Trophoblast cell (in vitro differentiated cells and primary cell): ENCODE results near the gene RASAL2.
"Not testable (repeated sequence)": the region's sequence is repeated elsewhere in the genome, so short reads cannot be mapped to it uniquely, and the experiment has no call there.

ENCODE experiments used
- DNase-seq, 2 donors: peaks; one replicate each; pipeline ENCODE4 v3.0.0-alpha.2; 2016
- H2AFZ ChIP-seq: 2 replicates; pipeline ENCODE4 v1.6.1; 2013; ENCODE audit warnings: low read length, moderate library complexity, mild to moderate bottlenecking; ENCODE audit not compliant: insufficient read depth, poor library complexity
- H2AK5ac ChIP-seq: 2 replicates; pipeline ENCODE4 v1.6.1; 2013; ENCODE audit warnings: mild to moderate bottlenecking, low read length
- H2BK120ac ChIP-seq: 2 replicates; pipeline ENCODE4 v1.6.1; 2013; ENCODE audit warnings: low read length, mild to moderate bottlenecking, moderate library complexity; ENCODE audit not compliant: insufficient read depth, poor library complexity
- H2BK12ac ChIP-seq: 2 replicates; pipeline ENCODE4 v1.6.1; 2013; ENCODE audit warnings: mild to moderate bottlenecking, low read length, moderate library complexity
- H2BK5ac ChIP-seq: 2 replicates; pipeline ENCODE4 v1.6.1; 2013; ENCODE audit warnings: low read length, low read depth, moderate library complexity, mild to moderate bottlenecking; ENCODE audit not compliant: poor library complexity
- H3K14ac ChIP-seq: 2 replicates; pipeline ENCODE4 v1.6.1; 2013; ENCODE audit warnings: mild to moderate bottlenecking, low read length
- H3K18ac ChIP-seq: 2 replicates; pipeline ENCODE4 v1.6.1; 2013; ENCODE audit warnings: mild to moderate bottlenecking, low read length
- H3K23ac ChIP-seq: 2 replicates; pipeline ENCODE4 v1.6.1; 2013; ENCODE audit warnings: low read length
- H3K27ac ChIP-seq: 2 replicates; pipeline ENCODE4 v1.5.1; 2013; ENCODE audit warnings: low read depth, mild to moderate bottlenecking, inconsistent platforms, low read length, moderate library complexity
- H3K27me3 ChIP-seq: 2 replicates; pipeline ENCODE4 v1.6.1; 2013; ENCODE audit warnings: inconsistent platforms, mild to moderate bottlenecking, low read length, moderate library complexity; ENCODE audit not compliant: insufficient read depth
- H3K36me3 ChIP-seq, 2 experiments: 1 replicate in 1 of 2; 2 replicates in 1 of 2; pipeline ENCODE4 v1.6.1; 2013; ENCODE audit warnings: low read length in 2 of 2, mild to moderate bottlenecking in 2 of 2, moderate library complexity in 1 of 2; ENCODE audit not compliant: insufficient read depth in 2 of 2, control insufficient read depth in 1 of 2
- H3K4ac ChIP-seq: 2 replicates; pipeline ENCODE4 v1.6.1; 2013; ENCODE audit warnings: low read depth, mild to moderate bottlenecking, low read length, moderate library complexity
- H3K4me1 ChIP-seq, 2 experiments: 1 replicate in 1 of 2; 2 replicates in 1 of 2; pipeline ENCODE4 v1.6.1; 2013; ENCODE audit warnings: low read length in 2 of 2, mild to moderate bottlenecking in 2 of 2, moderate library complexity in 1 of 2; ENCODE audit not compliant: insufficient read depth in 2 of 2, control insufficient read depth in 1 of 2
- H3K4me2 ChIP-seq: 2 replicates; pipeline ENCODE4 v1.6.1; 2013; ENCODE audit warnings: inconsistent platforms, mild to moderate bottlenecking, low read length, moderate library complexity
- H3K4me3 ChIP-seq: 2 replicates; pipeline ENCODE4 v1.5.1; 2013; ENCODE audit warnings: mild to moderate bottlenecking, low read depth, low read length, inconsistent platforms
- H3K79me1 ChIP-seq: one replicate; pipeline ENCODE4 v1.6.1; 2013; ENCODE audit warnings: low read length
- H3K79me2 ChIP-seq: 2 replicates; pipeline ENCODE4 v1.6.1; 2013; ENCODE audit warnings: low read length, mild to moderate bottlenecking; ENCODE audit not compliant: control insufficient read depth, insufficient read depth, poor library complexity
- H3K9ac ChIP-seq: 2 replicates; pipeline ENCODE4 v1.6.1; 2013; ENCODE audit warnings: mild to moderate bottlenecking, low read length
- H3K9me3 ChIP-seq: 2 replicates; pipeline ENCODE4 v1.6.1; 2013; ENCODE audit warnings: low read depth, mild to moderate bottlenecking, control low read depth, inconsistent platforms, low read length; ENCODE audit not compliant: insufficient read depth
- H4K12ac ChIP-seq: 2 replicates; pipeline ENCODE4 v1.6.1; 2013; ENCODE audit warnings: low read depth, mild to moderate bottlenecking, low read length, moderate library complexity
- H4K8ac ChIP-seq: 2 replicates; pipeline ENCODE4 v1.6.1; 2013; ENCODE audit warnings: low read depth, mild to moderate bottlenecking, low read length, moderate library complexity
- H4K91ac ChIP-seq: one replicate; pipeline ENCODE4 v1.6.1; 2013; ENCODE audit warnings: low read depth, mild to moderate bottlenecking, low read length, moderate library complexity
- WGBS: extraction: QIAGEN DNeasy Blood & Tissue Kit; methylation state at CpG from one replicate; pipeline ENCODE4 v1.1.7; 2013; ENCODE audit warnings: missing lambda C conversion rate; ENCODE audit not compliant: insufficient read length, insufficient coverage; ENCODE audit errors: extremely low coverage; 5-methylcytosine and 5-hydroxymethylcytosine counted together

Gene RASAL2

GRCh38 chr1:178088651-178089050 is 5.3 kb upstream of the RASAL2 start:
- Histone ChIP-seq H4K91ac (no peak overlapping the region), H3K4me1 (no peaks in the 10 kb centered on the region), H2AK5ac (no peak overlapping the region), H2BK12ac (no peak overlapping the region), H3K27me3 (no peaks in the 10 kb centered on the region), H3K18ac (no peak overlapping the region), H3K27ac (no peak overlapping the region), H3K79me2 (peaks cover under 1% of the 10 kb centered on the region), H3K79me1 (peaks cover 2% of the 10 kb centered on the region), H3K9ac (no peak overlapping the region), H3K14ac (no peak overlapping the region), H3K9me3 (no peaks in the 10 kb centered on the region), H3K36me3 (no peaks in the 10 kb centered on the region), H2BK5ac (no peak overlapping the region), H3K23ac (no peak overlapping the region), H3K4ac (no peak overlapping the region), H3K4me3 (no peak overlapping the region), H2AFZ (no peak overlapping the region), H3K4me2 (no peak overlapping the region), H4K8ac (no peak overlapping the region), H4K12ac (no peak overlapping the region), H2BK120ac (no peak overlapping the region)
- DNase-seq: no peak
- no CpG with 5 or more reads among the region's 2 CpGs for WGBS

- not testable (repeated sequence) for H3K14ac ChIP-seq, H3K23ac ChIP-seq, H3K4ac ChIP-seq, H2BK120ac ChIP-seq, H3K9me3 ChIP-seq, H2BK12ac ChIP-seq, H3K36me3 ChIP-seq, H3K4me1 ChIP-seq, H3K27ac ChIP-seq, H3K18ac ChIP-seq, H4K8ac ChIP-seq, H2BK5ac ChIP-seq, H3K4me2 ChIP-seq, DNase-seq, H4K12ac ChIP-seq, H2AFZ ChIP-seq, H3K4me3 ChIP-seq, H3K9ac ChIP-seq, H4K91ac ChIP-seq, H3K27me3 ChIP-seq, H2AK5ac ChIP-seq
- WGBS: no CpG with 5 or more reads among the region's 4 CpGs
- peaks cover 13% of the 10 kb centered on the region for H3K79me1 ChIP-seq
- peaks cover 11% of the 10 kb centered on the region for H3K79me2 ChIP-seq
Measured at GRCh38 chr1:178091454-178091853, 2.5 kb upstream of the RASAL2 start.

- no peak overlapping the region for H2AFZ ChIP-seq
- no peak overlapping the region for H3K4me3 ChIP-seq
- no peaks in the 10 kb centered on the region for H3K36me3 ChIP-seq
- H2BK12ac ChIP-seq: no peak overlapping the region
- no peak overlapping the region for H3K23ac ChIP-seq
- H4K8ac ChIP-seq: no peak overlapping the region
- no peak overlapping the region for H4K12ac ChIP-seq
- H4K91ac ChIP-seq: no peak overlapping the region
- peaks cover 0 to under 1% of the 10 kb centered on the region in 2 experiments for H3K4me1 ChIP-seq
- no peak overlapping the region for H3K4ac ChIP-seq
- H3K14ac ChIP-seq: no peak overlapping the region
- no peak overlapping the region for H2AK5ac ChIP-seq
- H3K27ac ChIP-seq: no peak overlapping the region
- H2BK5ac ChIP-seq: no peak overlapping the region
- no peaks in the 10 kb centered on the region for H3K9me3 ChIP-seq
- no peak overlapping the region for H3K18ac ChIP-seq
- no peak overlapping the region for H3K9ac ChIP-seq
- H2BK120ac ChIP-seq: no peak overlapping the region
- peaks cover 16% of the 10 kb centered on the region for H3K79me1 ChIP-seq
- WGBS: no CpG with 5 or more reads among the region's 3 CpGs
- H3K4me2 ChIP-seq: peak overlapping the region; percentile 51
- peak; percentile 30 to 84 for DNase-seq
- peaks cover 11% of the 10 kb centered on the region for H3K79me2 ChIP-seq
- H3K27me3 ChIP-seq: no peaks in the 10 kb centered on the region
Measured at GRCh38 chr1:178091986-178092745, 1.7 kb upstream of the RASAL2 start.

- no peak overlapping the region for H2BK120ac ChIP-seq
- H3K4ac ChIP-seq: peak overlapping the region; percentile 7
- no peak overlapping the region for H4K8ac ChIP-seq
- no peak overlapping the region for H4K91ac ChIP-seq
- H3K23ac ChIP-seq: no peak overlapping the region
- no peaks in the 10 kb centered on the region for H3K36me3 ChIP-seq
- H3K79me2 ChIP-seq: peaks cover 11% of the 10 kb centered on the region
- WGBS: no CpG with 5 or more reads among the region's 11 CpGs
- H2BK5ac ChIP-seq: no peak overlapping the region
- peaks cover 16% of the 10 kb centered on the region for H3K79me1 ChIP-seq
- H3K18ac ChIP-seq: no peak overlapping the region
- peak overlapping the region; percentile 46 for H3K9ac ChIP-seq
- peak overlapping the region; percentile 79 for H3K4me2 ChIP-seq
- no peak overlapping the region for H2BK12ac ChIP-seq
- no peak for DNase-seq
- H2AK5ac ChIP-seq: no peak overlapping the region
- no peaks in the 10 kb centered on the region for H3K9me3 ChIP-seq
- H4K12ac ChIP-seq: no peak overlapping the region
- peak overlapping the region; percentile 52 for H3K27ac ChIP-seq
- H3K27me3 ChIP-seq: no peaks in the 10 kb centered on the region
- peaks cover 0 to 1% of the 10 kb centered on the region in 2 experiments for H3K4me1 ChIP-seq
- no peak overlapping the region for H3K14ac ChIP-seq
- no peak overlapping the region for H2AFZ ChIP-seq
- H3K4me3 ChIP-seq: peak overlapping the region; percentile 73
Measured at GRCh38 chr1:178092878-178093493, 918 bp upstream of the RASAL2 start.
